Measurements from ENCODE around the gene SLC48A1.

DNA sequence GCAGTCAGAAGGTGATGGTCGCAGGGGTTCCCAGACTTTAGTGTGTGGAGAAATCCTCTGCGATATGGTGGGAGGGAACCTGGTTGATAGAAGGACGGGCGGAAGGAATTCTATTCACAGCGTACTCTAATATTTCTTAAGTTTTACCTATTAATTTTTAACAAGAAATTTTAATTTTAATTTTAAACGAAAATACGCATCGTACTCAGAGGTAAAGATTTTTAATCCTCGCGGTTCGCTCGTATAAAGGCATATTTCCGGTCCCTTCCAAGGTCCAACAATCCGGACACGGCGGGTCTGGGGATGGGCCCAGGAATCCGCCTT, 338 bp upstream of the SLC48A1 start:
- TF ChIP-seq YY1 (IDR thresholded peaks at IDR 0.05) (no peak), CTCF (IDR thresholded peaks at IDR 0.05; ENCODE audit: low read depth, low read length, missing input control) (no peak), RAD21 (IDR thresholded peaks at IDR 0.05) (no peak)
- TF ChIP-seq, protein P1, sequence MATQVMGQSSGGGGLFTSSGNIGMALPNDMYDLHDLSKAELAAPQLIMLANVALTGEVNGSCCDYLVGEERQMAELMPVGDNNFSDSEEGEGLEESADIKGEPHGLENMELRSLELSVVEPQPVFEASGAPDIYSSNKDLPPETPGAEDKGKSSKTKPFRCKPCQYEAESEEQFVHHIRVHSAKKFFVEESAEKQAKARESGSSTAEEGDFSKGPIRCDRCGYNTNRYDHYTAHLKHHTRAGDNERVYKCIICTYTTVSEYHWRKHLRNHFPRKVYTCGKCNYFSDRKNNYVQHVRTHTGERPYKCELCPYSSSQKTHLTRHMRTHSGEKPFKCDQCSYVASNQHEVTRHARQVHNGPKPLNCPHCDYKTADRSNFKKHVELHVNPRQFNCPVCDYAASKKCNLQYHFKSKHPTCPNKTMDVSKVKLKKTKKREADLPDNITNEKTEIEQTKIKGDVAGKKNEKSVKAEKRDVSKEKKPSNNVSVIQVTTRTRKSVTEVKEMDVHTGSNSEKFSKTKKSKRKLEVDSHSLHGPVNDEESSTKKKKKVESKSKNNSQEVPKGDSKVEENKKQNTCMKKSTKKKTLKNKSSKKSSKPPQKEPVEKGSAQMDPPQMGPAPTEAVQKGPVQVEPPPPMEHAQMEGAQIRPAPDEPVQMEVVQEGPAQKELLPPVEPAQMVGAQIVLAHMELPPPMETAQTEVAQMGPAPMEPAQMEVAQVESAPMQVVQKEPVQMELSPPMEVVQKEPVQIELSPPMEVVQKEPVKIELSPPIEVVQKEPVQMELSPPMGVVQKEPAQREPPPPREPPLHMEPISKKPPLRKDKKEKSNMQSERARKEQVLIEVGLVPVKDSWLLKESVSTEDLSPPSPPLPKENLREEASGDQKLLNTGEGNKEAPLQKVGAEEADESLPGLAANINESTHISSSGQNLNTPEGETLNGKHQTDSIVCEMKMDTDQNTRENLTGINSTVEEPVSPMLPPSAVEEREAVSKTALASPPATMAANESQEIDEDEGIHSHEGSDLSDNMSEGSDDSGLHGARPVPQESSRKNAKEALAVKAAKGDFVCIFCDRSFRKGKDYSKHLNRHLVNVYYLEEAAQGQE (IDR thresholded peaks at IDR 0.05): no peak

Data from liver (tissue), 3 donors.